Urothelium cell line (cell line): ENCODE results near the gene HSPD1.

ENCODE experiments used
- DNase-seq: peaks from one replicate; pipeline ENCODE4 v3.0.0; 2011; ENCODE audit warnings: low spot score, mixed read lengths
- FAIRE-seq: peaks from 2 replicates; lab custom pipeline; 2011; peaks lifted over from hg19 to GRCh38; lab: Jason Lieb, UNC

The HSPD1 gene

DNA sequence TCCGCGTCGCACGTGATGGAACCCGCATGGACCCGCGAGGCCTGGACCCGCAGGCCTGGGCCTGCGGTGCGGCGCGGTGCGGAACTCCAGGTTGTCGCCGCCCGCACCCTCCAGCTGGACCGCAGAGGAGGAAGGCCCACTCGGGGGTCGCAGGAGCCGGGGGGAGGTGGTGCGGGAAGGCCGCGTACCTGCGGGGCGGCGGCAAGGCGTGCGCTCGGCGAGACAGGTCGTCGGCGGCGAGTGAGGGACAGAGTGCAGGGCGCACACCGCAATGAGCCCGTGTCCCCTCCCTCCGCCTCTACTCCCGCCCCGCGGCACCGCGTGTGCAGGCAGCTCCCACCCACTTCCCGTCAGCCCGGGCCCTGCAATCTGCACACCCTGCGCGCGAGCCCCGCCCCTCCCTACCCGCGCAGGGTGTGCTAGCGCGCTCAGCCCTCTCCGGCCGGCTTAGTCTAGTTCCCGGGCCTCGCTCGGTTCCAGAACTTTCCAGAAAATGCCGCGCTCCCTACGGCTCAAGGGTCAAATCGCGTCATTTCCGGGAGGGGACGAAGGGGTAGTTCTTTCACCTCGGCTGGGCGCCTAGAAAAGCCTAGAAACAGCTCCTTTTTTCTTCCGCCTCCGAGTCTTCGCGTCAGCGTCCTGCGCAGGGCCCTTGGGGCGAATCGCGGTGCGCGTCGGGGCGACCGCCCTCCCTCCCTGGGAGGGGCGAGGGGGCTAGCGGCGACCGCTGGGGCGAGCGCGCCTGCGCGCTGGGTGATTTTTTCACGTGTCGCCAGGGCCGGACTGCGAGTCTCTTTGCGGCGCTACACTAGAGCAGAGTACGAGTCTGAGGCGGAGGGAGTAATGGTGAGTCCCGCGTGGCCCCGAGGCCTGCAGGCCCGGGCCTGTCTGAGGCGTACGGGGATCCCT, at the start of gene HSPD1, which contains the start of gene HSPE1:
TSS of gene HSPD1 (minus strand) at position 247 of the 909 bp plus-strand sequence. CDS start 992 bp downstream, outside the sequence.
TSS of gene HSPE1 (plus strand) at position 786 of the 909 bp plus-strand sequence. CDS start at position 844, 58 bp downstream.
- DNase-seq = peak; percentile 97
- FAIRE-seq = peak; percentile 77

DNA sequence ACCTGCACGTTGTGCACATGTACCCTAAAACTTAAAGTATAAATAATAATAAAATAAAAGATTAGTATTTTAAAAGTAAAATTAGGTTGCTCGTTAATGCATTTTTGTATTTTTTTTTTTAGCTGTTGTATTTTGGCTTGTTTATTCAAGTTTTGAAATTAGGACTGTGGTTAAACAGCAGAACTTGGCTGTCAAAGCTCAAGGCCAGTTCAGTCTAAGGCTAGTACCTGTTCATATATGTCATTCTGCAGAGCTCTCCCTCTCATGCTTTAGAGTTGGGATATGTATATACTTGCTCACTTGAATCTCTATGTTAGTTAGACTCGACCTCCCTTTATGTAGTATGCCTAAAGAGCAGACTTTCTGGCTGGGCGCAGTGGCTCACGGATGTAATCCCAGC, 48.9 kb upstream of the HSPD1 start:
- DNase-seq (no peak), FAIRE-seq (no peak)

DNA sequence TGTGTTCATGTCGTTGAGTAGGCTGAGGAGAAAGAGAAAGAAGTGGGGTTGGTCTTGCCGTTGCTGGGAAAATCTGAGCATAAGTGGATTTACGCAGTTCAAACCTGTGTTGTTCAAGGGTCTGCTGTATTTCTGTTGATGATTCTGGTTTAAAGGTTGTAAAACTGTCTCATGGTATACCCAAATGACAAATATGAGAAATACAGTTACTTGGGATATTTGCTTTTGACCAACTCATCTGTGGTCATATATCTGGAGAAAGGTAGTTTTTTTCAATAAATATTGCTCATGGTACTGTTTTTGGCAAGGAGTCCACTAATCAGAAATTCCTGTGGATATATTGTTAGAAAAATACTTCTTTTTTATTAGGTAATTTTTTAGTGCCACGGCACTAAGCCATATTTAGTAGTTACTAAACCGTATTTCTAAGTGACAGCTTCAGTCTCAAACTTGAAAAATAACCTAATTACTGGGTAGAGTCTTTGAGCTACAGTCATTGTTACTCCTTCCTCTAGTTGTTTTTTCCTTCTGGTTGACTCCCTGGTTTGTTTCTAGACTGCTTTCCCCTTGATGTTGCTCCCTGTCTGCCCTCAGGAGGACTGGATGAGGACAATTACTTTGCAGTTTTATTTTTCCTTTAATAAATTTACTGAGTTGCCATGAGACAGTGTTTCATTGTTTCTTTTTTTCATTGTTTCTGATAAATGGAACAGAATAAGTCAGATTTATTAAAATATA, 47.7 kb upstream of the HSPD1 start:
- DNase-seq (no peak), FAIRE-seq (no peak)

DNA sequence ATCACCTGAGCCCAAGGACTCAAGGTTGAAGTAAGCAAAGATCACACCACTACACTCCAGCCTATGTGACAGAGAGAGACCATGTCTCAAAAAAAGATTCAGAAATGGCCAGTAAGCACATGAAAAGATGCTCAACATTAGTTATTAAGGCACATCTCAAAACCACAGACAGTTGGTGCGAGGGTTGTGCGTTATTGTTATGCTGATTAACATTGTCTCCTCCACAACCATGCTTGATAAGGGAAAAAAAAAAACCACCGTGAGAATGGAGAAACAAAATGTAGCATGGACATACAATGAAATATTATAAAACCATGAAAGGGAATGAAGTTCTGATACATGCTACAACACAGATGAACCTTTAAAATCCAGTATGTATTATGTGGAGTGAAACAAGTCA, 43.6 kb upstream of the HSPD1 start:
- FAIRE-seq = no peak
- DNase-seq = no peak

DNA sequence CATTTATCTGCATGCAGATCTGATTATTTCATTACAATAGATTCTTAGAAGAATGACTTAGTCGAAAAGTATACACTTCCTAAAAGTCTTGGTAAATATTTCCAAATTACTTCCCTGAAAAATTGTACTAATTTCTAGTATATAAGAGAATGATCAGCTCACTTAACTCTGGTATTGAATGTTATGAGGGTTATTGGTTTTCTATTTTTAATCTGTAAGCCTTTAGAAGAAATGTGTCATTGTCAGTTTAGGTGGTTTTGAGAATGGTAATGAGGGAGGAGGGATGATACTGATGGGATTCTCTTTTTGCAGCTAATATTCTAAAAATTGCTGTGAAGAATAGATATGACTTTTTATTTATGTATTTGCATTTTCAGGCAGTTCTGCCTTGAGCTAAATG, 40.1 kb upstream of the HSPD1 start:
- DNase-seq = no peak
- no peak for FAIRE-seq

DNA sequence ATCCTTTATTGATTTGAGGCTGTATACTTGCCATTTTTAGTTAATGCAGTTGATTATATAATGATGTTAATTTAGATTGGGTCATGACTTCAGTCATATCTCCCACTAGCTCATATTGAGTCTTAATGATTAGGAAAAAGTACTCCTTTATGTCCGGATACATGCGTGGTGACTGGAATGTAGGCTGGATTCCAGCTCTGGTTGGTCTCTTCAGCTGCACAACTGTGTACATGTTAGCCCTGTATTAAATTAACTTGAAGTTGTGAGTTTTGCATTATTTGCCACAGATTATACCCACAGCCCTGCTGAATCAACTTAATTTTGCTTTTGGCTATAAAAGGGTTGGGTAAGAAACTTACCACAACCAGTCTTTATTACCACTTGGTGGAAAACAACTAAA, 38.8 kb upstream of the HSPD1 start:
- no peak for FAIRE-seq

DNA sequence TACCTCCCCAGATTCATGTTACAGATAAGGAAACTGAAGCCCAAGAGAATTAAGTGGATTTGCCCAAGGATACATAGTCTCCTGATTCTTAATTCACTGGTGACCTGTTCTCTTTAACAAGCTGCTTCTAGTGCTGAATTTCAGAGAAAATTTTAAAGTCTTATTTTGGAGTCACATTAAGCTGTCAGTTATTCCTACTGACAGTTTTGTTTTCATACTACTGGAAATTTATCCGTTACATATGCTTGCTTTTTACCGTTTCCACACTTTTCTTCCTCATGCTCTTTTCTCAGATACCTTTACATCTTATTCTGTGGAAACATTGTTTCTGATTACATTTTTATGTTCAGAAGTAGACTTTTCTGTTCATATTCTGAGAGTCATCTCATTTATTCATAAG, 17.5 kb upstream of the HSPD1 start:
- DNase-seq (no peak), FAIRE-seq (no peak)

More for the DNA sequence above, 38.8 kb upstream of the HSPD1 start:
- DNase-seq = no peak

DNA sequence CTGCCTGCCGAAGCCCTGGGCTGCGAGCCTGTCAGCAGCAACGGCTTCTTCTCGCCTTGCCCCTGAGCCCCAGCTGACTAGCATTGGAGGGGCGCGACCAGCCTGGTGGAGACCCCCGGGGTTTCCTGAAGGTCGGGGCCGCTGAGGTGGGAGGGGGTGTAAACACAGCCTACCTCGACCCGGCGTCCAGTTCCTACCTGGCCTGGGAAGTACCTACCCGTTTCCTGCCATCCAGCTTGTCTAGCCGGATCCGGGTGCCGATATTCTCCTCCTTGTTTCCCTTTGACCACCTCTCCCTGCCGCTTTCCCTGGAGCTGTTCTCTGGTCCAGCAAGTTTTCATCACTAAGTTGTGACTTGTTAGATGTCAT, 16.7 kb upstream of the HSPD1 start:
- DNase-seq = peak; percentile 23

DNA sequence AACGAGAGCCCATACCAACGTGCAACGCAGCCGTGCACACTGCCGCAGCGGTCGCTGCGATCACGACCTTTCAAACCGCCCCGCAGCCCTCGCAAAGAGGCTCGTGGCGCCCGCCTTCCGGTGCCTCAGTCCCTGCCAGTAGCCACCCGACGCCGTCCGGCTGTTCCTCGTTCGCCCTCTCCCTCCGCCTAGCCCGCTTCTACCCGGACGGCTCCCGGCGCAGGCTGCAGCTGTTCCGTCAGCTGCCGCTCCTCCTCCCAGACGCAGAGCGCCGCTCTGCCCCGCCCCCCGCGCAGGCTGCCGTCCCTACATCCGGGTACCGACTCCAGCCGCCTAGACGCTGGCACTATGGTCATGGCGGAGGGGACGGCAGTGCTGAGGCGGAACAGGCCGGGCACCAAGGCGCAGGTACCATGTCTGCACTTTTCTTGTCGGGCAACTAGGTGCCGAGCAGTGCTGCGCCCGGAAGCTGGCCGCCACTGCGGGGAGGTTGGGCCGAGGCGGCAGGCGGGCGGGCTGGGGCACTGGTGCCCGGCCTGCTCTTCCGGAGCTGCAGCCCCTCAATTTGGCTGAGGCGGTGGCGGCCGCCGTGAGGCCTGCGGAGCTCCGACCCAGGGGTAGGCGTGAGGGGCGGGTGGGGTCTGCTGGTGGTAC, 16.2 kb upstream of the HSPD1 start, which contains the start of gene MOB4:
TSS of gene MOB4 (plus strand) at position 328 of the 654 bp plus-strand sequence. CDS start at position 349, 21 bp downstream.
- peak; percentile 86 for FAIRE-seq
- peak; percentile 94 for DNase-seq

More for the DNA sequence above, 16.7 kb upstream of the HSPD1 start:
- FAIRE-seq = no peak

DNA sequence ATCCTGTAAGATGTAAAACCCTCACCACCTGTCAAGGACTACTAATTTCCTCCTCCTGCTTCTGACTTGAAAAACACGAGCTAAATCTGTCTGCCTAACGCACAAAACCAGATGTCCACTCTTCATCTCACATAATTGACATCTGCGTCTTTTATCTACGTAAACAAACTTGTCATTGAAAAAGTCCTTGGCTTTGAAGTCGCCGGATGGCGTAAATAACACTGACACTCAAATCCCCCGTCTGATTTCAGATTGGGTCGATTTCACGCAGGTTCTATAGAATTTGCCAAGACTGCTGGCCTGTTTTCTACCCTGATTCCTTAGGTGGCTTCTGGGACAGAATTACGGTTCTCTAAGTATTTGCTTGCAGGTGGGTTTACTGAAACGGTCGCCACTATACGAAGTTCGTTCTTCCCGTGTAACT, 15.7 kb upstream of the HSPD1 start:
- peak; percentile 4 for DNase-seq
- no peak for FAIRE-seq

DNA sequence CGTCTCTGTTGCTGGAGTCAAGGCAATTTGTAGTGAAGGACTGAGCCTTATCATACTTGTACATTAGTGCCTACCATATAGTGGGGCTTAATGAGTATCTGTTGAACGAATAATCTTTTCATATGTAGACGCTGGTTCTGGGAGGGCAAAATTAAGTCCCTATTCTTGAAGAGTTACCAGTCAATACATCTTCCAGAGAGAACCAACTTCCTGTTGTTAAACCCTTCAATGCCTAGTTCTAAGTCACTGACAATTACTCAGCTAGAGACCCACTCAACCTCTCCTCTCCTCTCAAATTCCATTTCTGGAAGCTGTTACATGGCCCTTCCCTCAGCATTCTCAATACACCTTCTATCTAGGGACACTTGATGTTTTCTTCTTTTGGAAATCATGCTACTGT, 15.1 kb upstream of the HSPD1 start:
- DNase-seq (no peak), FAIRE-seq (no peak)

DNA sequence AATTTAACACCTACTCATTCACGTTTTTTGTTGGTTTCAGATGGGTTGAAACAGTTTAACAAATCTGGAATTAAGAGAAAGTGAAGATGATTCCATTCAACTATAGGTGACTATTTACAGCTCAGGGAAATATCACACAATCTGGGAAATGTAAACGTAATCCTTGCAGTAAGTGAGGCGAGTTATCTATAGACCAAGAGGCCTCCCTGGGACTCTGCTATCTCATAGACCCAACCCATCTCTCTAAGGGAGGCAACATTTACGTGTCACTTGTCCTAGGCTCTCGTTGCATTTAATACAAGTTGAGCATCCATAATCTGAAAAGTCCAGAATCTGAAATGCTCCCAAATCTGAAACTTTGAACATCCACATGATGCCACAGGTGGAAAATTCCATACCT, 14.3 kb upstream of the HSPD1 start:
- FAIRE-seq (no peak), DNase-seq (no peak)

DNA sequence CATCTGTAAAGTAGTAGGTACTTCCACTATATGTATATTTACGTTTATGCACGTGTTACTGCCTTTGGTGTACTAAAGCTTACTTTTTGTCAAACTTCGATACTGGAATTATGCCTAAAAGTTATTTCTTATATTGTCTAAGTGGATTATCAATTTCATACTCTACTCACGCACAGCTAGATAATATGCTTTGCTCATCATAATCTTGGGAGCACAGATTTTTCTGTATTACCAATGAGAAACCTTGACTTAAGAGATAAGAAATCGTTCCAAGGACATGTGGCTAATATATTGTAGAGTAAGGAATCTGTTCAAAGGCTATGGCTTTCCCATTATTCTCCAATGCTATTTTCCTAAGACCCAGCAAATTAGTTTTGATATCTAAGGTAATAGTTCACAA, 7.0 kb upstream of the HSPD1 start:
- FAIRE-seq (no peak), DNase-seq (no peak)

DNA sequence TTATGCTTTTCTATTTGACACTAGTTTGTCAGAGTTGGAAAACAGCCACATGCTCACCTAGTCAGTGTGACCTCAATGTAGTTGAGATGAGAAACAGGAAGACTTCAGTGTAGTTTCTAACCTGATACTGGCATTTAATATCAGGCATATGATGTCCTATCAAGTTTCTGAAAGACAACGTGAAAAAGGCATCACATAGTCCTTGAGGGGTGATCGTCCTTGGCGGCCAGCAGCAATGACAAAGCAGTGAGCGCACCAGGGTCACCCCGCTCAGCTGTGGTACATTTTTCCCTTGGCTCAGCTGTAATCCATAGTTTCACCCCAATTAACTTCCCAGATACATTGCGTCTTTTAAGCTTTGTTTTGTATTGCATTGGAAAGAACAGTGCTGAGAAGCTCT, 4.9 kb upstream of the HSPD1 start:
- no peak for FAIRE-seq

DNA sequence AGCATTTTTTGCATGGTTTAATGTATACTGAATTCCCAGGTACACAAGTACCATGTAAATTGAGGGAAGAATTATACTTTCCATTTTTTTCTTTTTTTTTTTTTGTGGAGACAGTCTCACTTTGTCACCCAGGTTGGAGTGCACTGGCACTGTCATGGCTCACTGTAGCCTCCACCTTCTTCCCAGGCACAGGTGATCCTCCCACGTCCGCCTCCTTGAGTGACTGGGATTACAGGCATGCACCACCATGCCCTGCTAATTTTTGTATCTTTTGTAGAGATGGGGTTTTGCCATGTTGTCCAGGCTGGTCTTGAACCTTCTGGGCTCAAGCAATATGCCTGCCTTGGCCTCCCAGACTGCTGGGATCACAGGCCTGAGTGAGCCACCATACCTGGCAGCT, 4.4 kb upstream of the HSPD1 start:
- FAIRE-seq = no peak

More for the DNA sequence above, 4.9 kb upstream of the HSPD1 start:
- DNase-seq = no peak

DNA sequence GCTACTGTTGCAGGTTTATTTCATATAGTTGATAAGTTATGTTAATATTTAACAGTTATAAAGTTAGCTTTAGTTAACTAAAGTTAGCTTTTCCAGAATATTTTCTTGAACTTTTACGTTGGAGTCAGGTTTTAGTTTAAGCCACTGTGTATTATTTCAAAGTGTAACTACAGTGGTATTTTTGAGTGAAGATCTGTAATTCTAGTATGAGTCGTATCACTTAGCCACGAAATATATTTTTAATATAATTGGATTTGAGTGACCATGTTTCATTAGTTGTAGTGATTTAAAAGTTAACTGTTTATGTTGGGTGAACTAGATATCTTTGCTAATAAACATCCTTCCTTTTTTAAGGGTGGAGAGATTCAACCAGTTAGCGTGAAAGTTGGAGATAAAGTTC, 3.0 kb upstream of the HSPD1 start:
- DNase-seq (no peak), FAIRE-seq (no peak)

More for the DNA sequence above, 4.4 kb upstream of the HSPD1 start:
- no peak for DNase-seq

DNA sequence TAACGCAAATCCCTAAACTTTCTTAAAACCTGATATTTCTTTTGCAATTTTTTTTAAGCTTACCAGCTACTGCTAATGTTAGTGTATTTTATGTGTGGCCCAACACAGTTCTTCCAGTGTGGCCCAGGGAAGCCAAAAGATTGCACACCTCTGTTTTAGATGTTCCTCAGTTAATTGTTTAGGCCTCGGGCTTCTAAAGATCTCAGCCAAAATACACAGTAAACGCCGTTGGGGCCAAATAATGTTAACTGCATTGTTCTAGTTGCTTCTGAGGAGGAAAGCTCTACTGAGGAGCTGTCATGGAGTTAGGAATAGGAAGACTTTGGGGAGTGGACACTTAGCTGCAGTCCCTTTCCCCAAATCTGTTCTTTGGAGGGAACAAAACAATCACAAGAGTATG, 2.6 kb upstream of the HSPD1 start:
- no peak for FAIRE-seq

DNA sequence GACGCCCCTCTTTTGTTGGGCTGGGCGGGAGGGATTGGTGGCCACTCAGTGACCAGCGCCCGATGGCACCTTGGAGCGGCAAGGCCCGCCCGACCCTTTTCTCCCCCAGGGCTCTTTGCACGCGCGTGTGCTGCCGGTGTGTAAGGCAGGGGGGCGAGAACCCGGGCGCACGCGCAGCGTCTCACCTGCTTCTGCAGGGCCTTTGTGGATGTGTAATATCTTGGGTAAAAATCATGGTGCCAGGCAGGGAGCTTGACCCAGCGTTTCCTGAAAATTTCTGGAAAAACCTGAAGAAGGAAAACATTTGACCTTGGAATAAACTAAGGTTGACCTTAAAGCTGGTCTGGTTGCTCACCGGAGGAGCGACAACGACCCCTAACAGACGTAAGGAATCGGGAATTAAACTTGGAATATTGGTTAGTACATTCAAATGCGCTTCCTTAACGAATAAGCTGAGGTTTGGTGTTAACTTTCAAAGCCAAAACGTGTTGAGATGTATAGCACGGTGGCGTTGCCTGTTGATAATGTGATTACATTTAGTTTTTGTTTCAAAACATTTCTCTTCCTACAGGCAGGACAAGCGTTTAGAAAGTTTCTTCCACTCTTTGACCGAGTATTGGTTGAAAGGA, 977 bp upstream of the HSPD1 start:
- DNase-seq (no peak), FAIRE-seq (no peak)

More for the DNA sequence above, 2.6 kb upstream of the HSPD1 start:
- DNase-seq = no peak

DNA sequence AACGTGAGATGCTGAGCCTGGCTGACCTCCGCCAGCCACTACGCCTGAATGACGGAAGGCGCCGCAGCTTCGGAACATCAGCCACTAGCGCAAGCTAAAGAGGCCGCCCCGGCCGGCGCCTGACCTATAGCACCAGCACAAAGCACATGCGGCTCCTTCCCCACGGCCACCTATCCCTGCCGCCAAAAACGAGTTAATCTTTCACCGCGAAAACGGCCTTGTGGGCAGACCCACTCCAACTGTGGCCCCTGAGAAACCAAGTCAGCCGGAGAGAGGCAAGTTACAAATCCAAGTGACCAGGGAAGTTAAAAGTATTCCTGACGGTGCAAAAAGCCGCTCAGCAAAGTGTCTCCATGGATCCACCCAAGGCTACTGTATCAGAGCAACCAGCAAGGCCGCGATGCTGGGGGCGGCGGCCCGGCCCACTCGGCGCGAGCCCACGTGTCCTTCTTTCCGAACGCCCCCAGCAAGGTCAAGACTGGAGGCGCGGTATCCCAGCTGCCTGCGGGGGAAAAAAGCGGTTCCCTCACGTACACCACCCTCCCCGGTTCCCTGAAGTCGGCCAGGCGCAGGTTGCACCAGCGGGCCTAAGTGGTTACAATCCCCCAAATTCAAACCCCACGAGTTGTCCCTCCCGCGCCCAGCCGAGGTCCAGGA, 575 bp downstream of the HSPD1 start:
- DNase-seq = peak; percentile 33
- FAIRE-seq = no peak
